Measurements from ENCODE around the gene ZNF232. TPM values are rescaled to one million over a fixed set of nuclear protein-coding genes. Genes with fewer than 3 reads are reported as not detected.
"Not testable (repeated sequence)": the region's sequence is repeated elsewhere in the genome, so short reads cannot be mapped to it uniquely, and the experiment has no call there.

Gene ZNF232
- total RNA-seq, 2 experiments from 2014 or later: 9.8 to 10.2 TPM

DNA sequence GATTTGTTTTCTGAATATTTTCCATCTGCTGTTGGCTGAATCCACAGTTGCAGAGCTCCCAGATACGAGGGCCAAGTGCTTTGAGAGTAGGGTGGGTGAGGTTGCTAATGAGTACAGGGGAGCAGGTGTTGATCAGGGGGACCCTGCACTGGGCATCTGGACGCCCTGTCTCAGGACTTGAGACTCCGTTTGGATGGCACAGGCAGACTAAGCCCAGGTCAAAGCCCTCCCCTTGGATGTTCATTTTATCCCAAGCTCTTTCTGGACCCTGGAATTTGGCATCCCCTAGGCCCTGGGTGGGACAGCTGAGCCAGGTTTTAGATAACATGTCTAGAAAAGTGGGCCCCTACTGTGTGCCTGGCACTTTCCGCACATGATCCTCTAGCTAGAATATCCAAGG is 16.2 kb upstream of the ZNF232 start:
- POLR2A ChIA-PET: no interaction called here
- Mint-ChIP-seq H3K27ac (no peak overlapping the region), H3K9me3 (ENCODE audit: insufficient read depth) (no peaks in the 10 kb centered on the region), H3K36me3 (ENCODE audit: low read depth) (no peaks in the 10 kb centered on the region), H3K4me3 (no peak overlapping the region), H3K27me3 (ENCODE audit: low read depth) (peaks cover 15% of the 10 kb centered on the region), H3K4me1 (ENCODE audit: low read depth) (no peaks in the 10 kb centered on the region)
- CTCF ChIA-PET: interaction anchor here (1.1 kb wide), 1 partner anchor 27 kb away, joined by 3 read pairs; no protein-coding TSS in a partner anchor
- no peak for DNase-seq
- no peak for ATAC-seq

DNA sequence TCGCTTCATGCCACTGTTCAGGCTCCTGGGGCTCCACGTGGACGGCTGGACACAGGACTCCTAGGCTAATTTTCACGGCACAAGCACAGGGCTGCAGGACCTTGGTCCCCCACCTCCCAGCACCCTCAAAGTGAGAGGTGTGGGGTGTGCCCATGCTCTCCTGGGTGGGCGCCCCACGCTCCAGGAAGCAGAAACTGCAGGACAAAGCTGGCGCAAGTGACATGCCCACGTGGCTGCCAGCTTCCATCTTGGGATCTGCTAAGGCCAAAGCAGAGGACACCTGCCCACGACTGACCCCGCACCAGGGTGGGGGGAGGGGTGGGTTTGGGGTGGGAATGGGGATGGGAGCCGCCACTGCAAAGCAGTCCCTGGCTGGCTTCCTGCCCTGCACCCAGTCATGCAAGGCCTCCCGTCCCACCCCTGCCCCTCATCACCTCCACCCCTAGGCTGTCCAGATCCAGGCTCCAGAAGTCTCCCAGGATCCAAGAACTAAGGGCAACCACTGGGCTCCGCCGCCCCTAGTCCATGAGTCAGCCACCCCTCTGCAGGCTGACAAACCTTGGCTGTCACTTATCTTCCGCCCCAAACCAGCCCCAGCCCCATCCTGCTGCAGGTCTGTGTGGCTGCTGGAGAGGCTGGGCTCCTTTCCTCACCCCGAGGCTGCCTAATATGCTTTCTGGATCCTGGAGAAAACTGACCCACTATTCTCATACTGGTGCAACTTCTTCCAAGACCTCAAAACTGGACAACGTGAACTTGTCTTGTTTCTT is 15.2 kb upstream of the ZNF232 start:
- Mint-ChIP-seq H3K4me3 (no peak overlapping the region), H3K4me1 (ENCODE audit: low read depth) (no peaks in the 10 kb centered on the region), H3K9me3 (ENCODE audit: insufficient read depth) (no peaks in the 10 kb centered on the region), H3K36me3 (ENCODE audit: low read depth) (no peaks in the 10 kb centered on the region), H3K27me3 (ENCODE audit: low read depth) (peaks cover 18% of the 10 kb centered on the region), H3K27ac (no peak overlapping the region)
- DNase-seq (no peak), ATAC-seq (no peak)
- CTCF ChIA-PET: no interaction called here
- POLR2A ChIA-PET: no interaction called here

DNA sequence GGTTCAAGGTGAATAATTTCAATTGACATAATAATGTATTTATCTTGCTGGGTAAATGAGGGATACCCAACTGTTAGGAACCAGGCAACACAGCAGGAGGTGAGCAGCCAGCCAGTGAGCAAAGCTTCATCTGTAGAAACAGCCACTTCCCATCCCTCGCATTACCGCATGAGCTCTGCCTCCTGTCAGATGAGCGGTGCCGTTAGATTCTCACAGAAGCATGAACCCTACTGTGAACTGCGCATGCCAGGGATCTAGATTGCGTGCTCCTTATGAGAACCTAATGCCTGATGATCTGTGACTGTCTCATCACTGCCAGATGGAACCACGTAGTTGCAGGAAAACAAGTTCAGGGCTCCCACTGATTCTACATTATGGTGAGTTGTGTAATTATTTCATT is 13.2 kb upstream of the ZNF232 start:
- DNase-seq; H3K4me1 Mint-ChIP-seq (ENCODE audit: low read depth); H3K9me3 Mint-ChIP-seq (ENCODE audit: insufficient read depth); CTCF ChIA-PET; H3K36me3 Mint-ChIP-seq (ENCODE audit: low read depth); H3K4me3 Mint-ChIP-seq; POLR2A ChIA-PET; ATAC-seq; H3K27ac Mint-ChIP-seq: not testable (repeated sequence)
- H3K27me3 Mint-ChIP-seq (ENCODE audit: low read depth): peaks cover 30% of the 10 kb centered on the region

DNA sequence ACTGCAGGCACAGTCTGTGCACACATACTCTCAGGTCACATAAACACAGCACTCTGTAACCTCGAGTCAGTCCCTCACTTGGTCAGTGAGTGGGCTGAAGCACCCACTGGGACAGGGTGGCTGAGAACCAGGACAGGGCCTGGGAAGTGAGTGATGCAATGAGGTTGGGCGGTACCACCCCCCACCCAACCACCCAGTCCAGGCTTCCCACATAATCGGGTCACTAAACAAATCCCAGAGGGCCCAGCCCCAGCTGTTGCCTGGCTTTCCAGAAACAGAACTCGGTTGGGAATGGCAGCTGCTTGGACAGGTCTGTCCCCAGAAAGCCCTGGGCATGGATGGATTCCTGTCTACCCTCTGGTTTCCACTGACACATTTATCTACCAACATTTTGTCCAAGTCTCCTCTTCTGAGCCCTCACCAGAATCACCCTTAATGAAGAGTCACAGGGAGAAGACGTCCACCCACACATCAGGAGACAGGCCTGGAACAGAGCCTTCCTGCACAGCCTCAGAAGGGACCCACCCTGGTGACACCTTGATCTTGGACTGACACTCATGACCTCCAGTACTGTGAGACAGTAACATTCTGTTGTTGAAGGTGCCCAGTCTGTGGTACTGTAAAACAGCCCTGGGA is 12.6 kb upstream of the ZNF232 start:
- CTCF ChIA-PET, H3K4me3 Mint-ChIP-seq: not testable (repeated sequence)
- peaks cover 30% of the 10 kb centered on the region for H3K27me3 Mint-ChIP-seq (ENCODE audit: low read depth)

DNA sequence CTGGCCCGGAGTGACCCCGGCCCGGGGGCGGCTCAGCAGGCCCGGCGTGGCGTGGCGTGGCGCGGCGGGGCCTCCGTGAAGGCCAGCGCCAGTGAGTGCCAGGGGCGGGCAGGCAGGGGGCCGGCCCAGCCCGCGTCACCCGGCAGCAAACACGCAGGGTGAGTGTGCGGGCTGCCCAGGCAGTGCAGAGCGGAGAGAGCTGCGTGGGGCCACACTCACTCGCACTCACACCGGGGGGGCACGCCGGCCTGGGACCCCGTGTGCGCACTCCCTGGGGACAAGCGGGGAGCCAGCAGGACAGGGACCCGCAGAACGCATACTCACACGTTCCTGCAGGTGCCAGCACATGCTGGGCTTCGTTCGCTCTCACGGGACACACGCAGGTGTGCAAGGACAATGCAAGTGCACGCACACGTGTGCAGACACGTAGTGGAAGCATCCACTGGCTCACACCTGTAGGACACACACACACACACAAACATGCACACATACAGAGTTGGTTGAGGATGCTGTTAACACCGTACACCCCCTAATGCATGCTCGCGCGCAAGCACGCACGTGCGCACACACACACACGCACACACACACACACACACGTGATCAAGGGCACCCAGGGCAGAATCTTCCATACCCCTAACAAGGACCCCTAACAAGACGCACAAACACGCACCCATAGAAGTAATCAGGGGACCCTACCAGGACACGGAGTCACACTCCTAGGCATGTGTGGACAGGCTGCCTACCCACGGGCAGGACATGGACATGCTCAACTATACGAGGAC is 11.9 kb upstream of the ZNF232 start:
- ChIA-PET POLR2A (no interaction called here), CTCF (no interaction called here)
- H3K4me1 Mint-ChIP-seq (ENCODE audit: low read depth): peaks cover 3% of the 10 kb centered on the region
- H3K36me3 Mint-ChIP-seq (ENCODE audit: low read depth): no peaks in the 10 kb centered on the region
- H3K27me3 Mint-ChIP-seq (ENCODE audit: low read depth): peaks cover 35% of the 10 kb centered on the region
- no peak for DNase-seq
- ATAC-seq: no peak
- H3K9me3 Mint-ChIP-seq (ENCODE audit: insufficient read depth): no peaks in the 10 kb centered on the region
- H3K27ac Mint-ChIP-seq: no peak overlapping the region
- no peak overlapping the region for H3K4me3 Mint-ChIP-seq

More for the DNA sequence above, 12.6 kb upstream of the ZNF232 start:
- DNase-seq; H3K4me1 Mint-ChIP-seq (ENCODE audit: low read depth); ATAC-seq; H3K9me3 Mint-ChIP-seq (ENCODE audit: insufficient read depth); POLR2A ChIA-PET; H3K36me3 Mint-ChIP-seq (ENCODE audit: low read depth); H3K27ac Mint-ChIP-seq: not testable (repeated sequence)

- CTCF ChIA-PET: no interaction called here
Measured at GRCh38 chr17:5122586-5123342, 11.1 kb upstream of the ZNF232 start.

DNA sequence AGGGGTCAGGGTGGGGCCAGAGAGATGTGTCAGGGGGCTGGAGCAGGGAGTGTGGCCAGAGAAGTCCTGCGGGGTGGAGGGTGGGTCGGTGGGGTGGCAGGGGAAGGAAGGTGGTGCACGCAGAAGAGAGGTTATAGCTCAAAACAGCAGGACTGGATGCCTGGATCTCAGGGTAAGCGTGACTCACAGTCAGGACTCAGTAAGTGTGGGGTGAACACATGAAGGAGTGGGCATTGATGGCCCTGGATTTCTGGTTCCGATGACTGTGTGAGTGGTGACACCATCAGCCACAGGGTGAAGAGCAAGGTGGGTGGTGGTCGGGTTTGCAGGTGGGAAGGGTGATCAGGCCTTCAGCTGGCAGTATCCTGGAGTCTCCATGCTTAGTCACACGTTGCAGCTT is 10.4 kb upstream of the ZNF232 start:
- H3K9me3 Mint-ChIP-seq (ENCODE audit: insufficient read depth); H3K4me1 Mint-ChIP-seq (ENCODE audit: low read depth); ATAC-seq; H3K36me3 Mint-ChIP-seq (ENCODE audit: low read depth); DNase-seq; CTCF ChIA-PET; H3K27ac Mint-ChIP-seq; POLR2A ChIA-PET; H3K4me3 Mint-ChIP-seq: not testable (repeated sequence)
- H3K27me3 Mint-ChIP-seq (ENCODE audit: low read depth): peaks cover 46% of the 10 kb centered on the region

More at GRCh38 chr17:5122586-5123342, 11.1 kb upstream of the ZNF232 start:
- peak; percentile 47 for ATAC-seq
- Mint-ChIP-seq H3K4me3 (no peak overlapping the region), H3K9me3 (ENCODE audit: insufficient read depth) (peaks cover 5% of the 10 kb centered on the region), H3K27me3 (ENCODE audit: low read depth) (peaks cover 42% of the 10 kb centered on the region), H3K4me1 (ENCODE audit: low read depth) (peaks cover 3% of the 10 kb centered on the region), H3K36me3 (ENCODE audit: low read depth) (no peaks in the 10 kb centered on the region), H3K27ac (no peak overlapping the region)
- no peak for DNase-seq
- POLR2A ChIA-PET: no interaction called here

- Mint-ChIP-seq H3K36me3 (ENCODE audit: low read depth) (no peaks in the 10 kb centered on the region), H3K27ac (no peak overlapping the region), H3K9me3 (ENCODE audit: insufficient read depth) (peaks cover 5% of the 10 kb centered on the region), H3K4me1 (ENCODE audit: low read depth) (peaks cover 3% of the 10 kb centered on the region), H3K27me3 (ENCODE audit: low read depth) (peaks cover 54% of the 10 kb centered on the region), H3K4me3 (no peak overlapping the region)
- DNase-seq (no peak), ATAC-seq (no peak)
- ChIA-PET CTCF (no interaction called here), POLR2A (no interaction called here)
Measured at GRCh38 chr17:5121186-5121841, 9.6 kb upstream of the ZNF232 start.

DNA sequence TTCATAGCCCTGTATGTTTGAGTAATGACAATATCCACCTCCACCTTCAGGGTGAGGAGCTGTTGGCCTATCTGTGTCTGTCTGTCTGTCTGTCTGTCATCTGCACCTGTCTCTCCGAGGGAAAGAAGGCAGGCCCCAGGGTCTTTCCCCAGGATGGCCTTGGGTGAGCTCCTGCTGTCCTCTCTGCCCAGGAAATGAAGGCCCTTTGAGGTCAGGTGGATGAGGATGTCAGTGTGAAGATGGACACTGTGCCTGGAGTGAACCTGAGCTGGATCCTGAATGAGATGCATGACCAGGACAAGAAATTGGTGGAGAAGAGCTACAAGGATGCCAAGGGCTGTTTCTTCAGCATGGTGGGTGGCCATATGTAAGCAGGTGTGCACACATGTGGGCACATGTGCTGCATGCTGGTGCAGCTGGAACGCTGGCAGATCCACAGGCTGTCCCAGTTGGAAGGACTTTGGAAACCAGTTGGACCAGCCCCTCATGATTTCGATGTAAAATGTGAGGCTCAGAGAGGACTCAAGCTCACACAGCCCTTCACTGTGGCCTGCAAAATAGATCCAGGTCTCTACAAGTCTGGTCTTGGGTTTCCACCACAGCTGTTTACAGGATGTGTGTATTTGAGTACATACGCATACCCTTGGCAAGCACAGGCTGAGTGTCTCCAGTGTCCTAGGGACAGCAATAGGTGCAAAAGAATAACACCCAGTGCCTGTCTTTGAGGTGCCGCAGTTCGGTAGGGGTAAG is 8.9 kb upstream of the ZNF232 start:
- CTCF ChIA-PET; DNase-seq; H3K4me1 Mint-ChIP-seq (ENCODE audit: low read depth); H3K4me3 Mint-ChIP-seq; H3K36me3 Mint-ChIP-seq (ENCODE audit: low read depth); H3K27ac Mint-ChIP-seq; H3K9me3 Mint-ChIP-seq (ENCODE audit: insufficient read depth); ATAC-seq: not testable (repeated sequence)
- POLR2A ChIA-PET: interaction anchor here (0.6 kb wide), 1 partner anchor 45 kb away, joined by 3 read pairs; no protein-coding TSS in a partner anchor
- peaks cover 55% of the 10 kb centered on the region for H3K27me3 Mint-ChIP-seq (ENCODE audit: low read depth)

DNA sequence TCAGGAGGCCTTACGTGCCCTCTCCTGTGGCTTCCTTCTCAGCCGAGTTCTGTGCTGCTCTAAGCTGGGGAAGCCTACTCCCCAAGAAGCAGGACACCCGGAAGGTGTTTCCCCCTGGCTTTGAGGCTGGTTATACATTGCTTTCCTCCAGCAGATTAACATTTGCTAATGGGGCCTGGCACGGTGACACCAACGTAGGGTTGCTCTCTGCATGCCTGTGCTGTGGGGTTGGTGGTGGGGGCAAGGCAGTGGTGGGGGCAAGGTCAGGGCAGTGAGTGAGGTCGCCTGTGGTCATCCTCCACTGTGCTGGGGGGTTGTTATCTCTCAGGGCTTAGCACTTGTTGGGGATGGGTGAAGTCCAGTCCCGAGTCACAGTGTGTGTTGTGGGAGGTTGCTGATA is 8.4 kb upstream of the ZNF232 start:
- POLR2A ChIA-PET: interaction anchor here (0.6 kb wide), 1 partner anchor 46 kb away, joined by 3 read pairs; no protein-coding TSS in a partner anchor
- peaks cover 59% of the 10 kb centered on the region for H3K27me3 Mint-ChIP-seq (ENCODE audit: low read depth)

DNA sequence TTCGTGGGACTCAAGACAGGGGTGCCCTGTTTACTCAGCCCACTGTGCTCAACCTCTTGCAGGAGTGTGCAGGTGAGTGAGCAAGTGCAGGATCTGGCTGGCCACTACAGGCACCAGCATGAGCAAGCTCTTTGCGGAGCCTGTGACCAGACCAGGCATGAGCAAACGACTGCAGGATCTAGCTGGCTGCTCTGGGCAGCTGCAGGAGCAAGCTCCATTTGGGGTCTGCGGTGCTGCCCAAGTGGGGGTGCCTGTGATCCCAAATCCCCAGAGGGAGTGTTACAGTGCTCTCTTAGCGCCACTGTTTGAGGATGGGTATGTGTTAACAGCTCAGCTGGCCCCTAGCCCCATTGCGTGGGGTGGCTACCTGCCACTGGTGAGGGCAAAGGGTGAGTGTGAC is 6.5 kb upstream of the ZNF232 start:
- Mint-ChIP-seq H3K4me3 (no peak overlapping the region), H3K9me3 (ENCODE audit: insufficient read depth) (peaks cover 5% of the 10 kb centered on the region), H3K27me3 (ENCODE audit: low read depth) (peaks cover 48% of the 10 kb centered on the region), H3K36me3 (ENCODE audit: low read depth) (peaks cover 19% of the 10 kb centered on the region), H3K4me1 (ENCODE audit: low read depth) (peaks cover 4% of the 10 kb centered on the region), H3K27ac (no peak overlapping the region)
- ATAC-seq: no peak
- ChIA-PET CTCF (no interaction called here), POLR2A (no interaction called here)
- no peak for DNase-seq

More for the DNA sequence above, 8.4 kb upstream of the ZNF232 start:
- no peak overlapping the region for H3K4me3 Mint-ChIP-seq
- peaks cover 3% of the 10 kb centered on the region for H3K36me3 Mint-ChIP-seq (ENCODE audit: low read depth)
- DNase-seq: no peak
- ATAC-seq: no peak
- no peak overlapping the region for H3K27ac Mint-ChIP-seq
- H3K4me1 Mint-ChIP-seq (ENCODE audit: low read depth): peaks cover 3% of the 10 kb centered on the region
- CTCF ChIA-PET: no interaction called here
- H3K9me3 Mint-ChIP-seq (ENCODE audit: insufficient read depth): peaks cover 5% of the 10 kb centered on the region
